OCI-LY3 (cell line): Measurements from ENCODE around the gene SKIL.

Experiments used
- EZH2phosphoT487 ChIP-seq: fragments of 200-600 bp; shearing (Covaris generic); IDR thresholded peaks from 2 replicates; pipeline ENCODE4 v1.6.1; 2018; ENCODE audit warnings: antibody characterized with exemption, mixed run types, low read depth
- TF ChIP-seq, protein P1 (sequence below): fragments of 200-600, 300-600 bp; sonication (generic); IDR thresholded peaks from 2 replicates; pipeline ENCODE4 v1.5.1; 2014; ENCODE audit warnings: antibody characterized with exemption, low read length, low read depth

DNA sequence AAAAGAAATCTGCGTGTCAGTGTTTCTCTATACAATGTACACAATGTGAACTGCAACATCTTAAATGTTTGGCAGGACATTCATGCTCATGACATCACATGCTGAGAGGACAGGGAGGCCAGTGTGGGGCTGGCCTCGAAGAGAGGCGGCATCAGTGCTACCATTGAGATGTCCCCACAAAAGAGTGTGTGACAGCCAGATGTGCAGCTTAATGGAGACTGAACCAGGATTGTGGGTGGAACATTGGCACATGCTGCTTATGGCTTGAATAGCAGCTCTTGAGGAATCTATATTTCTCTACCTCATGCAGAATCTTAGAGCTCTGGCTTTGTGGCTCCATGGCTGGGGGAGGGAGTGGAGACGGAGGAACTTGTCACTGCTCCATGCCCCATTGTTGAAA is 79.7 kb downstream of the SKIL start:
- TF ChIP-seq, protein P1, sequence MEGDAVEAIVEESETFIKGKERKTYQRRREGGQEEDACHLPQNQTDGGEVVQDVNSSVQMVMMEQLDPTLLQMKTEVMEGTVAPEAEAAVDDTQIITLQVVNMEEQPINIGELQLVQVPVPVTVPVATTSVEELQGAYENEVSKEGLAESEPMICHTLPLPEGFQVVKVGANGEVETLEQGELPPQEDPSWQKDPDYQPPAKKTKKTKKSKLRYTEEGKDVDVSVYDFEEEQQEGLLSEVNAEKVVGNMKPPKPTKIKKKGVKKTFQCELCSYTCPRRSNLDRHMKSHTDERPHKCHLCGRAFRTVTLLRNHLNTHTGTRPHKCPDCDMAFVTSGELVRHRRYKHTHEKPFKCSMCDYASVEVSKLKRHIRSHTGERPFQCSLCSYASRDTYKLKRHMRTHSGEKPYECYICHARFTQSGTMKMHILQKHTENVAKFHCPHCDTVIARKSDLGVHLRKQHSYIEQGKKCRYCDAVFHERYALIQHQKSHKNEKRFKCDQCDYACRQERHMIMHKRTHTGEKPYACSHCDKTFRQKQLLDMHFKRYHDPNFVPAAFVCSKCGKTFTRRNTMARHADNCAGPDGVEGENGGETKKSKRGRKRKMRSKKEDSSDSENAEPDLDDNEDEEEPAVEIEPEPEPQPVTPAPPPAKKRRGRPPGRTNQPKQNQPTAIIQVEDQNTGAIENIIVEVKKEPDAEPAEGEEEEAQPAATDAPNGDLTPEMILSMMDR, result no peak
- no peak for TF ChIP-seq EZH2phosphoT487
